Embryonic facial prominence (tissue), 1 donor: ENCODE data around the gene NUAK1.

Experiments
- DNase-seq: peaks from one replicate; pipeline ENCODE4 v3.0.0-alpha.2; 2016; ENCODE audit errors: extremely low spot score

The NUAK1 gene

DNA sequence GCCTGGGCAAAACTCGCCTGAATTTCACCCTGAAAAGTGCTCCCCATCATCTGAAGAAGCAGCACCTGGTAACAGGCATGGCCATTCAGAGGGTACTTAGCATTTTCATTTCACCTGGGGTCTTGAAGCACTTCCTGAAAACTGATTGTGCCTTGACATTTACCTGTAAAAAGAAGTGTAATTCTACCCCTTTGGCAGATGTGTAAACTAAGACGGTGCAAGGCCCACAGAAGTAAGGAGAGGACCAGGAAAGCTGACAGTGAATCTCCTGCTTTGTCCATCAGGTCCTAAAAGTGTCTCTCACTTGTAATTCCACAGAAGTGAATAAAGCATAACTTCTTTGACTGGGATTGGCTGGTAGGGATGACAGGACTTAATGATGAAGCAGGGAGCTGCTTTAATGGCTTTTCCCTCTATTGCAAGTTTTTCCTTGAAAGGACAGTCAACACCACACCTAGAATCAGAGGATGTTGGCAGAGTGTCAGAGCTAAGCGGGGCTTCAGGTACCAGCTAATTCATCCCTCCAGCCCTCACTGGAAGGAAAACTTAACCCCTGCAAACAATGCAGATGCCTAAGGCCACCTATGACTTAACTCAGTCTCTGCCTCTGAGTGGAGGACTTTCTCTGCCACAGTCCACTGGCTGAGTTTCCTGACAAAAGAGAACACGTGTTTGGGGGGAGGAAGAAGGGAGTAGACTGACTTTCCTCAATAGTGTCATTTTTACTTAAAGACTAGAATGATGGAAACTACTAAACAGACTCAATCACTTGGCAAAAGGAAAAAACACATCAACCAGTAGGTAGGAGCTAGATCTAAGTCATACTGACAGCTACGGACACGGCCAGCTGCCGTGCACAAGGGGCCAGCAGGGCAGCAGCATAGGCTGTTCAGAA, 74.7 kb downstream of the NUAK1 start:
- no peak for DNase-seq

DNA sequence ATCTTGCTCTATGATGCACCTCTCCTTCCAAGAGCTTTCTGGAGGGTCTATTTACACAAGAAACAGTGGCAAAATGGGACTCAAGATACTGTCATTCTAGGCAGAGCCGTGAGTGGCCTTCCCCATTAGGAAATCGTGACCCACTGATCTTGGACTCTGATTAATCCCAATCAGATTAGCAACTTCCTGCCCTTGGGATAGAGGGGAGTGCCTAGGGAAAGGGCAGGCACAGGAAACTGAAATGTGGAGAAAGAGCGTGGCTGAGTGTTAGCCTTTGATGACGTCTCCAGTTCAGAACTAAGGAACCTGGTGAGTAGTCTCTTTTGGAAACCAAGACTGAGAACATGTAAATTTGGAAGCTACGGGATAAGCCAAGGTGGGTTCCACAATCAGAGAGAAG, 76.1 kb downstream of the NUAK1 start:
- DNase-seq, result no peak

DNA sequence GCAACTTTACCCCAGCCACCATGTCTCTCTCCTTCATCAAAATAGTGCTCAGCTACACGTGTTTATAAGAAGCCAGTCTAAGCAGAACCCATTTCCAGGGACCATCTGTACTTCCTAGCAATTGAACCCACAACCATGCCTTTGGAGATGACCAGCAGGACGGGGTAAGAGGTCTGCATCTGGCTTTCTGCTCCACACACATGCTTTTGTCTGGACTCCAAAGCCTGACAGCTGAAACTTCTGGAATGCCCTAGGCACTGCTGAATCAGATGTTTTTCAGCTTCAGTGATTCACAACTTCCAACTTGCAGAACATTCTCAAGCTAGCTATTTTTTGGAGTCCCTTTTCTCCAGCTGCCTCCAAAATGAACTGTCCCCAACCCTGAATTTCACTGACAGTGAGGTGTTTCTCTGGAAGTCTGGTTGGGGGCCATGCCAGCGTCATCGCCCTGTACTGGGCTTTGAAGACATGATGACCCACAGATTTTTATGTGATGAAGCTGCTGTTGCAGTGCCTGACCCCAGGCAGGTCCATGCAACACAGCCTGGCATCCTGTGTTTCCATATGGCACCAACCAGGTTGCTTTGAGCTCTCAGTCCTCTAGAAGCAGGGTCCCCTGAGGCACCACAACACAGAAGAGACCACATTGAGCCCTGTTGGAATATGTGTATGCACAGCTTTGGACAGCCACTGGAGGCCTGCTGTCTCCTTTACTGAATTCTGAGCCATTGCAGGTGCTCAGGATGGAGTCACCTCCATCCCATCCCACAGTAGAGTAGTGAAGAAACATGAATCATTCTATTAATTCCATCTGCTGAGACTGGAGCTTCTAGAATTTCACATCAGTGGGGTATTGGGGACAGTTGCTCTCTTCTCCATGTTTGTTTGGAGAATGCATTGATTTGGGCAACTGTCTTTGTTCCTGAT, 80.2 kb downstream of the NUAK1 start:
- no peak for DNase-seq

DNA sequence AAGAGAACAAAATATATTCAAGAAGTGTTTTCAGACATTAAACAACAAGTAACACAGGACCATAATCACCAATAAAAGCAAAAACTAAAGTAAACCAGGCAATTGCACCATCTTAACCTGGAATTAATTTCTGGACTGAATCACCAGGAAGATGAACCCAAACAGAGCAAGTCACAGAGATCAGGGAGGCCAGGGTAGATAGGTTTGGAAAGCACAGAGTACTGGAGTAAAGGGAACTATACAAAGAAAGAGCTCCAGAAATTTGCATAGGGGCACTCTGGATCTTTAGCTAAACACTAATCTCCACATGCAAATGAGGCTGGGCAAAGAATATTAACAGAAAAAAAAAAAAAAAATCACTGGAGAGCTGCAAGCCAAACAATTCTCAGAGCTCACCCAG, 84.7 kb downstream of the NUAK1 start:
- no peak for DNase-seq

DNA sequence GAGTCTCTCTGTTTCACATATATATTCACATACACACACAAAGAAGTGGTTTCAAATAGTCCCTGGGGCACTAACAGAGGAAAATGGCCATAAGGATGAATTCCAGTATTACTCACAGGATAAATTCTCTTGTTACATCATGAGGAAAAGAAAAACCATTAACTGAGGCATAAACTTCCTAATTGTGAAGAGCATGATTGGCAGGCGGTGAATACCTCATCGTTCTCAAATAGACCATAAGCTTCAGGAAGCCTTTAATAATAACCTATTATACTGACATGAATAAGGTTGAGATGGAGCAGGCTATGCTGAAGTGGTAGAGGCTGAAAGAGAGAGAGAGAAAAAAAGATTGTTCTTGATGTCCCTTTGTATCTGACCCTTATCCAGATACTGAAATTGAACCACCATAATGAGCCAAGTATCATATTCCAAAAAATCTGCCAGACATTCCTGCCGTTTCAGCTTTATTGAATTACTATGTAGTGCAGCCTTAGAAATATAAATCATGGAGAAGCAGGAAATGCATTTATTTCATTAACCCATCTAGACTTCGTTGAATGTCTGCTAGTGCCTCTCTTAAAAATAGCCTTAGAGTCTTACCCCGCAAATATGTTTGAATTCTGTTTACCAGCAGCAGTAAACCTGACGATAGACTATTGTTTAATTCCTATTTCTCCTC, 86.8 kb downstream of the NUAK1 start:
- DNase-seq, result no peak

DNA sequence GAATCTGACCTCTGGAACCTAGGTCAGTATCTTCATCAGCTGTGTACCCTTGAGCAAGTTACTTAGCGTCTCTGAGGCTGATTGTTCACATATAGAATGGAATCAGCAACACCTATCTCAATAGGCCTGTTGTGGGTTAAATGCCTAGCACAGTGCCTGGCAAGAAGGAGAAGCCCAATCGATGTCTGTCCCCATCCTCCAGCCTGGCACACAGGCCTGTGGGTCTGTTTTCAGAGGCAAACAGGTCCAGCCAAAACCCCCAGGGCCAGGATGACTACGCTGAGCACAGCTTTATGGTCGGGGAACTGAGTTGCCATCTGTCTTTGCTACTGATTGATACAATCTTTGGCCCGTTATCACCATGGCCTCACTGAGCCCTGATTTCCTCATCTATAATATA, 89.2 kb downstream of the NUAK1 start:
- no peak for DNase-seq

DNA sequence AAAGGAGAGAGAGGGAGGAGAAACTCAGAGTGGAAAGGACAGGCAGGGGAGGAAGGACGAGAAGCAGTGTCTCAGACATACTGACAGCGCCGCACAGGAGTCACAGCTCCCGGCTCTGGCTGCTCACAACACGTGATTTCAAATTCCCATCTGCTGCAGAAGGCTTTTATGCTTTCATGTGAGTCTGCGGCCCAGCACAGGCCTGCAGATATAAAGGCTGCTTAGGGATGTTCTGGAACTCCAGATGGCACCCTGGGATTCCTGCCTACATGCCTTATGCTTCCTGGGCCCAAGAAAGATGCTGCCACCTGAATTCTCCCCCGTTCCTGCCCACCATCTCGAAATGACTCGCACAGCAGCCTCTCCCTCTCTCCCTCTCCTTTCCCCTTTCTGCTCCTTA, 89.6 kb downstream of the NUAK1 start:
- DNase-seq, result no peak

DNA sequence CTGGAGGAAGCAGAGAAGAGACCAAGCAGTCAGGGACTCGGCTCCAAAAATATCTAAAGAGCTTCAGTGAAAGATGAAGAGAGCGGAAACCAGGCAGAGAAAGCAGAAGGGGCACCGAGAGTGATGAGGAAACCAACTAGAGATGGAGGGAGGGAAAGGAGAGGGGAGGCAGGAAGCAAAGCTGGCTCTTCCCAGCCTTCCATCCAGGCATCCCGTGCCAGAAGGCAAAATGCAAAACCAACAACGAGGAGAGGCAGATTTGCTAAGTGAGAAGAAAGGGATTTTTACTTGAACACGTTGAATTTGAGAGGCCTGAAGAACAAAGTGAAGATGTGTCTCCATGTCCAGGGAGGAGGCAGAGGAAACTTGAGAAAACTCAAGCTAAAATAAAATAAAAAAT, 90.1 kb downstream of the NUAK1 start:
- DNase-seq, result no peak

DNA sequence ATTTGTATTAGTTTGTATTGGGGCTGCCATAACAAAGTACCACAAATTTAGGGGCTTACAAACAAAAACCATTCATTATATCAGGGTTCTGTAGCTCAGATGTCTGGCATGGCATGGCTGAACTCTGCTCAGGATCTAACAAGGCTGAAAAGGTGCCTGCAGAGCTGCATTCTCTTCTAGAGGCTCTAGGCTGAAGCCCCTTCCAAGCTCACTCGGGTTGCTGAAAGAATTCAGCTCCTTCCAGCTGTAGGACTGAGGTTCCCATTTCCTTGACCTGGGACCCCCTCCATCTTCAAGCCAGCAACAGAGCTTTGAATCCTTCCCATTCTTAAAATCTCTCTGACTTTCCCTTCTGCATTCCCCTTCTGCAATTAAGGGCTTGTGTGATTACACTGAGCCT, 90.7 kb downstream of the NUAK1 start:
- no peak for DNase-seq

DNA sequence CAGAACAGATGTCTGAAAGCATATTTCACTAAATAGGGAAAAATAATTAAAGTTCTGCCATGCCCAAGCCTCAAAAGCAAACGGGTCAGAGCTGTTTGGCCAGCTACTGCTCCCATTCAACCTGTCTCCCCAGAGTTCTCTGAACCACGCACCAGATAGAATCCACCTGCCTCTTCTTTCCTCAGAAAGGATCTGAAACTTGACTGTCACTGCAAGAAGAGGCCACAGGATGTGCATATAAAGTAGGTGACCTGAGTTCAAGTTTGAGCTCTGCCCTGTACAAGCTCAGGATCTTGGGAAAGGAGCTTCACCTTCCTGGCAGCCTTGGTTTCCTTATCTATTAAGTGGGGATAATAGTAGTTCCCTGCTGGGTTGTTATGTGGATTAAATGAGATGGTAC, 91.8 kb downstream of the NUAK1 start:
- DNase-seq, result no peak

DNA sequence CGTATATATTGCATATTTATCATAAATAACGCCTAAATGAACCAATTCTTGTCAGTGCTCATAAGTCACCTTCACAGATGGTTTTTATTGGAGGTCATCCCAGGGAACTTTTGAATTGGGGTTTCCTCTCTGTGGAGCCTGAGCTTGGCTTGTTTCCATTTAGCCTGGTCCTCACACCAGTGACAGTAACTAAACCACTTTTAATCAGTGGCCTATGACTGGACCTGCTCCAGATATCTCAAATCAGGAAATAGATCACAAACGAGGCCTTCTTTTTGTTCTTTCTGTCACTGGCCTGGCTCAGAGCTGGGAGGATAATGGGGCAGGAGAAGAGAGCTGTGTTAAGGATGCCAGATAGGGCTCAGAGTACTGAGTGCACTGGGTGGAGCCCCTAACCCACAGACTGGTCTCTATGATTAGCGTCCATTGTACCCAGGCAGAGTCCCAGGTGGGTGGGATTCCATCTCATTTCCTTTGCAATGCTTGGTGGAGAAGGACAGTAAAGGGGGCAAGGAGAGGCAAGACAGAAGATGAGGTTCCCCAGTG, 92.4 kb downstream of the NUAK1 start:
- DNase-seq, result no peak

DNA sequence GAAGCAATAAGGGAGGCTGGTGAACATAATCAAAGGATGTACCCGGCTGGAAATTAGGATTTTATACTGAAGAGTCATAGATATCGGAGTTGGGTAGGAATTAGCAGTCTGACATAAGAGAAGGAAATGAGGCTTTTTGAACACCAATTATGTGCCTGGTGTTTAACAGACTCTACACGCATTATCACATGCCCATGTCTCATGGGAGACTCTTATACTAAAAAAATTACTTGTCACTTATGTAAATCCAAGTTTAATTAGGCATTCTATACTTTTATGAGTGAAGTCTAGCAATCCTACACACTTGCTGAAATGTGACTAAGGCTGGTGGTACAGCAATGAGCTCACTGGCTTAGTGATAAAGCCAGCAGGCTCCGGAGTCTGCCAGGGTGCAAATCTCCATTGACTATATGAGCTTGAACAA, 93.5 kb downstream of the NUAK1 start:
- DNase-seq, result no peak

DNA sequence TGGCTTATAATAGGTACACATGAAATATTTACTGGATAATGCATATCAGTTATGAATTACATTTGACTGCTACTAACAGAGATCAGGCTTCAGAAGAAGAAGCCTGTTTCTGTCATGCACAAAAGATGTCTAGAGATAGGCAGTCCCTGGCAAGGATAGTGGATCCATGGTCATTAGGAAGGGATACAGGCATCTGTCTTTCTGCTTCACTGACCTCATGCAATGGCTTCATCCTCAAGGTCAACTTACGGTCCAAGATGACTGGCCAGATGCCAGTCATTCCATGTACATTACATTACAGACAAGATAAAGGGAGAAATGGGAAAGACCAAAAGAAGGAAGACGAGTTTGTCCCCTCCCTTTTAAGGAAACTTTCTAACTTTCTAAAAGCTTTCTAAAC, 94.0 kb downstream of the NUAK1 start:
- no peak for DNase-seq

DNA sequence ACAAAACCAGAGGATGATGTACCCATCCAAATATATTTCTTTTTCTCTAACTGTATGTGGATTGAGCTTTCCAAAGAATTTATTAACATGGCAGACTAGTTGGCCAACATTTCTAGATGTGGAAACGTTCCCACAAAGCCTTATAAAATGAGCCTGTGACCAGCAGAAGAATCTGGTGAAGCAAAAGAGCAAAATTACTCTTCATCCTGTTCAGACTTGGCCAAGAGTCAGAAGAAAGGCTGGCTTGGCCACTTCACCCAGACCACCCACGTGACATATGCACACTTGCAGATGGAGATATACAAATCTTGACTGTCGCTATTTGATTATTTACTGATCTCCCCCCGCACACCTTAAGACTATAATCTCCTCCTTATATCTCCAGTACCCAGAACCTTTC, 96.7 kb downstream of the NUAK1 start:
- DNase-seq, result no peak

DNA sequence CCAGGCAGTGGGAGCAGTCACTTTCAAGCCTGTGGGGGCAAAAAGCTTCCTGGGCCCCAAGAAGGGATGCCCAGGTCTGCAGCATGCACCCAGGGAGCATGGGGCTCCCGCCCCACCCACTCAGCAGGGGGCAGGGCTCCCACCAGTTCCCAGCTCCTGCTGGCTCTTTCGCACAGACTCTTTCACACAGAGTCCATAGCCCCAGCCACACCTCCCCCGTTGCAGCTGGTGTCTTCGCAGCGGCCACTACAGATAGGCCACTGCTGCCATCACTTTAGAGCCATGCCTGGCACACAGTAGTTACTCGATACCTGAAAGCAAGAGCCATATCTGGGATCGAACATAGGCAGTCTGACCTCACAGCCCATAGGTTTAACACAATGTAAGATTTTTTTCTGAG, 98.2 kb downstream of the NUAK1 start:
- no peak for DNase-seq

DNA sequence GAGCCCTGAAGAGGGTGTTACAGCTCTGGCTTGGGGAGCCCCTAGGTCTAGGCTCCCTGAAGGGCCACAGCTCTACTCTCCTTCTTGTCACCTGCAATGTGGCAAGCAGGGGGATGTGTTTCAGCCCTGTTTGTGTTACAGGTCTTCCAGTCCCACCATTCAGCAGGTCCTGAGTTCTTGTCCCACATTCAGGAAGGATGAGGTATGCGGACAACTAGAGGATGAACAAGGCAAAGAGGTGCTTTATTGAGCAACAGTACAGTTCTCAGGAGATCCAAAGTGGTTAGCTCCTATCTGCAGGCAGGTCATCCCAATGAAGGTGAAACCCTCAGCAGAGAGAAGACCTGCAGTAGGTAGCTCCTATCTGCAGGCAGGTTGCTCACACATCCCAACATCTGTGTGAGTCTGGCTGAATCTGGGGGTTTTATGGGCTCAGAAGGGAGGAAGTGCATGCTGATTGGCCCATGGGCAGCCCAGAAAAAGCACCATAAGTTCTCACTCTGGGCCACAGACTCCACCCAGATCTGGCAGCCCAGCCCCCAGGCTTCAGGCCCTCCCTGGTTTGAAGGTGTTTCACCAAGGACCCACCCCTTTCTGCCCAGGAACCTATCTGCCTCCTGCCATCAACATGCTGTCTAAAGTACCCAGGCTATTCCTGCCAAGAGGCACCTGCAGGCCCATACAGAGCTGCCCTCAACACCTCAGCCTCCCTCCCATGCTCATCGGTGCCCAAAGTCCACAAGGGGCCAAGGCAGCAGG, 98.9 kb downstream of the NUAK1 start:
- DNase-seq, result no peak

DNA sequence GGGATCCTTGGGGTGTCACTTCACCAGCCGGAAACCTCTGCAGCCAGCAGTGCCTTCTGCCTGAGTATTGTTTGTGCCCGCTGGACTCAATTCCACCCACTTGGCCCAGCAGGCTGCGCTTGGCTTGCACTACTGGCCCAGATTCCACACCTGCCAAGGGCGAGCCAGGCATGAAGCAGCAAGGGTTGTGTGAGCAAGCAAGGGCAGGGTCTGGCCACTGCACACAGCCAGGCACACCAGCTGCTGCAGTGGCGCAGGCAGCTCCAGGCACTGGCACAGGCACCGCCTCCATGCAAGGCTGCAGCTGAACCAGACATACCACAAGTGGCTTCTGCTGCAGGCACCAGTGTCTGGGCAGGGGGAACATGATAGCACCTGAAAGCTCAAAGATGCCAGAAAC, 99.5 kb downstream of the NUAK1 start:
- DNase-seq, result no peak

DNA sequence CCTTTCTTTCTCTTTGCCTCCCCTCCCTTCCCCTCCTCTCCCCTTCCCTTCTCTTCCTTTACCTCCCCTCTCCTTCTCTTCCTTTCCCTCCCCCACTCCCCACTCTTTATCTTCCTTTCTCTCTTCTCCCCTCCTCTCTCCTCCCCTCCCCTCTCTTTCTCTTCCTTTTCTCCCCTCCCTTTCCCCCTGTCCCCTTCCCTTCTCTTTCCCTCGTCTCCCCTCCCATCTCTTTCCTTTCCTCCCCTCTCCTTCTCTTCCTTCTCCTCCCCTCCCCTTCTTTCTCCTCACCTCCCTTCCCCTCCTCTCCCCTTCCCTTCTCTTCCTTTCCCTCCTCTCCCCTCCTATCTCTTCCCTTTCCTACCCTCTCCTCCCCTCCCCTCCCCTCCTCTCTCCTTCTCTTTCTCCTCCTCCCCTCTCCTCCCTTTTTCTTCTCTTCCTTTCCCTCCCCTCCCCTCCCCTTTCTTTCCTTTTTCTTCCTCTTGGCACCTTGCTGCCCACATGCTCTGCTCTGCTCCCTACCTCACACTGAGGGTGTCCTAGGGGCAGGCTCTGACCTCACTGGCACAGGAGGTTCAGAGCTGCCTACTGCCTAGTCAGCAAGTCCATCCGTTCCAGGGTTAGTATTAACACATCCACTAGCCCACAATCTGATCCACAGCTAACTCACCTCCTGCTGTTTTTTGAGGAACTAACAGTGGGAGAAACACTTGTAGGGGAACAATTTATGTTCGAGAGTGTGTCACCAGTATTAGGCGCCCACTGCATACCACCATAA, 101.0 kb downstream of the NUAK1 start:
- no peak for DNase-seq

DNA sequence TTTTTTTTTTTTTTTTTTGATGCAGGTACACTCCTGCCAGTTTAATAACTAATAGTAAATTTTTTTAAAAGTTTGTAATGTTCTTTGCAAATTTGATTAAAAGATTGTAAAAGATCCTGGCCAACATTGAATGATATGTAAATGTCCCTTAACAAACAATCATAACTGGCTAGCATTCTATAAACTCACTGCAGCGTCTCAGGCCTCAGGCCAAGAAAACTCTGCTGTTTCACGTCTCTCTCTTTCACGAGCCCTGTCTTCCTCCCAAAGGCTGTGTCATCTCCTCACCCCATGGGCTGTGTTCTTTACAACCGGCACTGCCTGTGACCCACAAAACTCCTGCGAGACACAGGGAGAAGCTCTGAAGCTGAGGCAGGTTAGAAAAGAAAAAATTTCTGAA, 103.3 kb downstream of the NUAK1 start:
- no peak for DNase-seq

DNA sequence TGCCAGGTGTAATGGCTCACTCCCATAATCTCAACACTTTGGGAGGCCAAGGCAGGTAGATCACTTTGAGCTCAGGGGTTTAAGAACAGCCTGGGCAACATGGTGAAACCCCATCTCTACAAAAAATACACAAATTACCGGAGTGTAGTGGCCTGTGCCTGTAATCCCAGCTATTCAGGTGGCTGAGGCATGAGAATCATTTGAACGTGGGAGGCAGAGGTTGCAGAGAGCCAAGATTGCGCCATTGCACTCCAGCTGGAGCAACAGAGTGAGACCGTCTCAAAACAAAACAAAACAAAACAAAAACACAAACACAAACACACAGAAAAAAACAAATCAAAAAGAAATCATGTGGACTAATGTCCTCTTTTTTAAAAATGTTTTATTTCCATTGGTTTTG, 104.4 kb downstream of the NUAK1 start:
- DNase-seq, result no peak
